ENCODE data around the gene WASHC2C.
"Not testable (repeated sequence)": the region's sequence is repeated elsewhere in the genome, so short reads cannot be mapped to it uniquely, and the experiment has no call there.

GRCh38 chr10:45755083-45755482 lies 28.0 kb downstream of the WASHC2C start:
- TF ChIP-seq CTCF, POLR2A (IDR thresholded peaks at IDR 0.05): not testable (repeated sequence)
